Measurements from ENCODE around the gene PCDH15. TPM values are rescaled to one million over a fixed set of nuclear protein-coding genes. Genes with fewer than 3 reads are reported as not detected.

PCDH15 gene
- total and polyA plus RNA-seq, 2 of the 4 experiments (the other 2 are of a cell fraction), result not detected

DNA sequence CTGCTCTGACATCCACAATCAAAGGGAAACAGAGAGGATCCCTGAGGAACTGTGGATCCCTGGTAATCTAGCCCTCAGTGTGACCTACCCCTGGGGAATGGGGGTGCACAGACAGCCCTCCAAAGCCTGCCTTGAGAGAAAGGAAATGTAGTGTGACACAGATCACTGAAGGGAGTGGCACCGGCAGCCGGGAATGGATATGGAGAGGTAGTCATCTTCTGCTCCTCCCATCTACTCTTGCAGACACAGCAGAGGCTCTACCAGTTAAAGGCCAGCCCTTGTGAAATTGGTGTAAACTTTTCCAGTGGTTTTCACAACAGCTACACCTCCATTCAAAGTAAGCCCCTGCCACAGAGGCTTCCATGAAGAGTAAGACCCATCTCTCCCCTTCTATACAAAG lies 144.4 kb downstream of the PCDH15 start:
- in situ Hi-C loops (cut with MboI; ENCODE audit: low sequenced_read_pairs) (no loop called here), dilution Hi-C loops (cut with HindIII; ENCODE audit: low sequenced_read_pairs, unreplicated experiment) (no loop called here), intact Hi-C loops (cut with micrococcal nuclease) (no loop called here)
- Histone ChIP-seq H3K23ac (ENCODE audit: low read depth, low read length) (no peak overlapping the region), H3K9me1 (ENCODE audit: insufficient read depth, low read length) (no peaks in the 10 kb centered on the region), H2BK20ac (ENCODE audit: low read depth, low read length) (no peak overlapping the region), H2BK15ac (ENCODE audit: low read depth, low read length) (no peak overlapping the region), H2AFZ (replicated peaks; ENCODE audit: low read length, poor library complexity) (no peak overlapping the region), H3K9ac (ENCODE audit: low read depth, low read length) (no peak overlapping the region), H3K56ac (ENCODE audit: extremely low read depth, insufficient read depth, low read length) (no peak overlapping the region), H2BK5ac (ENCODE audit: low read depth, low read length, poor library complexity, severe bottlenecking) (no peak overlapping the region), H2BK120ac (ENCODE audit: low read depth, low read length) (no peak overlapping the region), H3K4me1 (ENCODE audit: control insufficient read depth, insufficient read depth, low read length) (no peaks in the 10 kb centered on the region), H4K20me1 (ENCODE audit: insufficient read depth, low read length) (no peaks in the 10 kb centered on the region), H4K8ac (ENCODE audit: low read depth in 2 of 2, low read length in 2 of 2) (no peak overlapping the region), H3K18ac (ENCODE audit: low read depth, low read length) (no peak overlapping the region), H3K9me3 (ENCODE audit: control insufficient read depth, insufficient read depth, low read length) (peaks cover 3% of the 10 kb centered on the region; the same call in 1 of the 2 replicates), H4K5ac (ENCODE audit: low read depth, low read length) (no peak overlapping the region), H3K79me1 (ENCODE audit: low read depth in 1 of 2, low read length in 2 of 2) (no peaks in the 10 kb centered on the region), H3K36me3 (ENCODE audit: control insufficient read depth, insufficient read depth, low read length) (no peaks in the 10 kb centered on the region), H3K27ac (ENCODE audit: insufficient read depth, low read length) (no peak overlapping the region), H3K4me2 (ENCODE audit: low read depth, low read length) (no peak overlapping the region), H3K27me3 (ENCODE audit: control insufficient read depth, insufficient read depth, low read length) (no peaks in the 10 kb centered on the region), H3K4ac (ENCODE audit: low read depth, low read length) (no peak overlapping the region), H2AK9ac (replicated peaks; ENCODE audit: low read depth, low read length, poor library complexity) (no peak overlapping the region), H4K91ac (ENCODE audit: insufficient read depth, low read depth, low read length) (no peak overlapping the region), H3K4me3 (ENCODE audit: insufficient read depth, low read depth, low read length) (no peak overlapping the region), H3K14ac (replicated peaks; ENCODE audit: low read depth, low read length) (no peak overlapping the region), H2AK5ac (ENCODE audit: low read depth, low read length) (no peak overlapping the region)
- ChIA-PET POLR2A (ENCODE audit: unreplicated experiment) (no interaction called here), CTCF (no interaction called here)
- DNase-seq (no peak), ATAC-seq (ENCODE audit: low read depth) (no peak)
- no peak for TF ChIP-seq CTCF (conservative IDR thresholded peaks at IDR 0.05; ENCODE audit: low read depth, low read length)
- no peak for TF ChIP-seq RCOR1 (IDR thresholded peaks at IDR 0.05; ENCODE audit: insufficient replicate concordance, low read length)
- no peak for TF ChIP-seq BHLHE40 (IDR thresholded peaks at IDR 0.05; ENCODE audit: low read depth, low read length)
- TF ChIP-seq NFE2L2 (IDR thresholded peaks at IDR 0.05; ENCODE audit: low read depth, low read length), result no peak
- TF ChIP-seq CEBPB (IDR thresholded peaks at IDR 0.05; ENCODE audit: low read depth, low read length), result no peak
- no peak for TF ChIP-seq MAZ (IDR thresholded peaks at IDR 0.05; ENCODE audit: borderline replicate concordance, low read depth, low read length)
- no peak for TF ChIP-seq MXI1 (IDR thresholded peaks at IDR 0.05; ENCODE audit: borderline replicate concordance, low read depth, low read length)
- no peak for TF ChIP-seq RAD21 (IDR thresholded peaks at IDR 0.05; ENCODE audit: low read length)
- TF ChIP-seq SMC3 (IDR thresholded peaks at IDR 0.05; ENCODE audit: low read depth, low read length), result no peak
- TF ChIP-seq RFX5 (IDR thresholded peaks at IDR 0.05; ENCODE audit: low read depth, low read length), result no peak
- TF ChIP-seq, protein P1, sequence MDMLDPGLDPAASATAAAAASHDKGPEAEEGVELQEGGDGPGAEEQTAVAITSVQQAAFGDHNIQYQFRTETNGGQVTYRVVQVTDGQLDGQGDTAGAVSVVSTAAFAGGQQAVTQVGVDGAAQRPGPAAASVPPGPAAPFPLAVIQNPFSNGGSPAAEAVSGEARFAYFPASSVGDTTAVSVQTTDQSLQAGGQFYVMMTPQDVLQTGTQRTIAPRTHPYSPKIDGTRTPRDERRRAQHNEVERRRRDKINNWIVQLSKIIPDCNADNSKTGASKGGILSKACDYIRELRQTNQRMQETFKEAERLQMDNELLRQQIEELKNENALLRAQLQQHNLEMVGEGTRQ (IDR thresholded peaks at IDR 0.05; ENCODE audit: low read depth, low read length), result no peak
- TF ChIP-seq MAFK (IDR thresholded peaks at IDR 0.05; ENCODE audit: low read depth, low read length), result no peak
- no peak for TF ChIP-seq ELK1 (IDR thresholded peaks at IDR 0.05; ENCODE audit: borderline replicate concordance, low read depth, low read length)
- TF ChIP-seq CHD1 (IDR thresholded peaks at IDR 0.05; ENCODE audit: low read depth, low read length), result no peak
- no peak for TF ChIP-seq FOS (IDR thresholded peaks at IDR 0.05; ENCODE audit: low read depth, low read length)
- no peak for TF ChIP-seq POLR2A (IDR thresholded peaks at IDR 0.05; ENCODE audit: low read depth, low read length)
- WGBS, 2 experiments (ENCODE audit: extremely low coverage in 2 of 2, insufficient read length in 1 of 2), result no CpG with 5 or more reads among the region's 2 CpGs
- BruUV-seq (replicated peaks), result no TSS peak

Data from IMR-90 (cell line).